WTC11 (cell line): ENCODE data around the gene ADAM29.

Source experiments
- ARID4B ChIP-seq: sonication (generic); formaldehyde crosslinking; IDR thresholded peaks from 2 replicates; pipeline ENCODE4 v1.8.0; 2023; ENCODE audit warnings: missing genetic modification reagents, mild to moderate bottlenecking, borderline replicate concordance
- CTCF ChIP-seq: fragments of 200-600 bp; IDR thresholded peaks from 2 replicates; pipeline ENCODE4 v1.8.0; 2022; ENCODE audit warnings: antibody characterized with exemption
- FOXP1 ChIP-seq: sonication (generic); formaldehyde crosslinking; IDR thresholded peaks from 2 replicates; pipeline ENCODE4 v1.8.0; 2022; ENCODE audit warnings: missing genetic modification reagents, mild to moderate bottlenecking, moderate library complexity, borderline replicate concordance
- GRHL2 ChIP-seq: fragments of 250-450 bp; sonication (Bioruptor Pico); IDR thresholded peaks from 2 replicates; pipeline ENCODE4 v1.8.0; 2022; ENCODE audit warnings: mild to moderate bottlenecking, moderate library complexity; ENCODE audit not compliant: insufficient replicate concordance, severe bottlenecking
- IRF1 ChIP-seq: sonication (generic); formaldehyde crosslinking; IDR thresholded peaks from 2 replicates; pipeline ENCODE4 v1.8.0; 2023; ENCODE audit warnings: missing genetic modification reagents
- MLX ChIP-seq: sonication (generic); formaldehyde crosslinking; IDR thresholded peaks from 2 replicates; pipeline ENCODE4 v1.8.1; 2023; ENCODE audit warnings: mild to moderate bottlenecking, missing genetic modification reagents, moderate library complexity
- RELA ChIP-seq: sonication (generic); formaldehyde crosslinking; IDR thresholded peaks from 2 replicates; pipeline ENCODE4 v1.8.1; 2022; ENCODE audit warnings: missing genetic modification reagents, mild to moderate bottlenecking, borderline replicate concordance
- SP1 ChIP-seq: sonication (generic); formaldehyde crosslinking; conservative IDR thresholded peaks from 2 replicates; pipeline ENCODE4 v1.8.1; 2022; ENCODE audit warnings: missing genetic modification reagents
- ZNF416 ChIP-seq: fragments of 250-450 bp; sonication (Bioruptor Pico); IDR thresholded peaks from 2 replicates; pipeline ENCODE4 v1.9.0; 2021; ENCODE audit warnings: mild to moderate bottlenecking, inconsistent platforms

- no peak for TF ChIP-seq MLX (CRISPR knock-in tag)
- TF ChIP-seq RELA (CRISPR knock-in tag) = no peak
- TF ChIP-seq IRF1 (CRISPR knock-in tag) = no peak
- no peak for TF ChIP-seq GRHL2
- TF ChIP-seq CTCF = no peak
- TF ChIP-seq SP1 = no peak
- TF ChIP-seq ZNF416 (CRISPR knock-in tag) = no peak
- no peak for TF ChIP-seq FOXP1
- no peak for TF ChIP-seq ARID4B (CRISPR knock-in tag)
Observed at GRCh38 chr4:174928575-174929253, 10.6 kb downstream of the ADAM29 start.
